ENCODE data around the gene PER1. TPM values are rescaled to one million over a fixed set of nuclear protein-coding genes. Genes with fewer than 3 reads are reported as not detected.

Gene PER1
- total and polyA plus RNA-seq, 9 of the 15 experiments (the other 6 are each of a cell fraction or from before 2014, with no cell fraction given): 0.13 to 26.0 (median 3.4) TPM

DNA sequence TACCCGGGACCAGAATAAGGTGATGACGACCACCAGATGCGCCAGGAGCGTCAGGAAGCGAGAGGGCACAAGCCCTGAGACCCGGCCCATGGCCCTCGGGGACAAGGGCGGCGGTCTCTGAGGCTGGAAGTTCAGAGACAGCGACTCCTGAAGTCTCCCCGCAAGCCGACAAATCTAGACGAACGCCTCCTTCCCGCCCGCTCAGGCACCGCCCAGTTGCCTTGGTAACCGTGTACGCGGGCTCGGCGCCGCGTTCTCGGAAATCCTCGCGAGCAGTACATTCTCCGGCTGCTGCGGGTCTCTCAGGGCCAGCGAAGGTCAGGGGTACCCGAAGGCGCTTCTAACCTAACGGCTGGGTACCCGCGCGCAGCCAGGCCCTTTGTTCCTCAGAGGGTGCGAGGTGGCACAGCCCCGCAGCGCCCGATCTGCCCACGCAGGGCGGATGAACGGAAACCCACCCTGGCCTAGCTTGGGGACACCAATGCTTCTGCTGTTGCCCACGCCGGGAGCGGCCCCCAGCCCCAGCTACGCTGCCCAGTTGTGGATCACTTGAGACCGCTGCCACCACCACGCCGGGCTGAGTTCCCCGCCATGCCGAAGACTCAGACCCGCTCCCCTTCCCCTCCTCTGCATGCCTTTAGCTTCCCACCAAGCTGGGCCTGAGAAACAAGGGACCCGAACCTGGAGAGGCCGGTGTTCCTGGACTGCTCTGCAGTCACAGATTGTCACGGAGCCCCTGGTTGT lies 24.2 kb upstream of the PER1 start, which contains the start of gene TMEM107 (continued):
- TF ChIP-seq ZNF518B (CRISPR knock-in tag; IDR thresholded peaks at IDR 0.05): no peak
- no peak for TF ChIP-seq RBM17 (IDR thresholded peaks at IDR 0.05; ENCODE audit: borderline replicate concordance, low read depth, low read length)
- TF ChIP-seq GABPB1 (CRISPR knock-in tag; IDR thresholded peaks at IDR 0.05): 0 out of 2 replicates have a peak, but pooled peaks have one; percentile 33
- TF ChIP-seq CTCF (IDR thresholded peaks at IDR 0.05 in 2 of 3, conservative IDR thresholded peaks at IDR 0.05 in 1 of 3; ENCODE audit: insufficient read depth in 2 of 3, low read depth in 1 of 3, low read length in 3 of 3): peak in 2 of 3 experiments; percentile 6 to 18; a peak in 1 of 6 replicates
- no peak for TF ChIP-seq ZBTB40 (IDR thresholded peaks at IDR 0.05)
- no peak for TF ChIP-seq ZBTB40 (CRISPR knock-in tag; IDR thresholded peaks at IDR 0.05)
- 0 out of 2 replicates have a peak, but pooled peaks have one; percentile 45 for TF ChIP-seq SUPT5H (IDR thresholded peaks at IDR 0.05)
- TF ChIP-seq, protein P1, sequence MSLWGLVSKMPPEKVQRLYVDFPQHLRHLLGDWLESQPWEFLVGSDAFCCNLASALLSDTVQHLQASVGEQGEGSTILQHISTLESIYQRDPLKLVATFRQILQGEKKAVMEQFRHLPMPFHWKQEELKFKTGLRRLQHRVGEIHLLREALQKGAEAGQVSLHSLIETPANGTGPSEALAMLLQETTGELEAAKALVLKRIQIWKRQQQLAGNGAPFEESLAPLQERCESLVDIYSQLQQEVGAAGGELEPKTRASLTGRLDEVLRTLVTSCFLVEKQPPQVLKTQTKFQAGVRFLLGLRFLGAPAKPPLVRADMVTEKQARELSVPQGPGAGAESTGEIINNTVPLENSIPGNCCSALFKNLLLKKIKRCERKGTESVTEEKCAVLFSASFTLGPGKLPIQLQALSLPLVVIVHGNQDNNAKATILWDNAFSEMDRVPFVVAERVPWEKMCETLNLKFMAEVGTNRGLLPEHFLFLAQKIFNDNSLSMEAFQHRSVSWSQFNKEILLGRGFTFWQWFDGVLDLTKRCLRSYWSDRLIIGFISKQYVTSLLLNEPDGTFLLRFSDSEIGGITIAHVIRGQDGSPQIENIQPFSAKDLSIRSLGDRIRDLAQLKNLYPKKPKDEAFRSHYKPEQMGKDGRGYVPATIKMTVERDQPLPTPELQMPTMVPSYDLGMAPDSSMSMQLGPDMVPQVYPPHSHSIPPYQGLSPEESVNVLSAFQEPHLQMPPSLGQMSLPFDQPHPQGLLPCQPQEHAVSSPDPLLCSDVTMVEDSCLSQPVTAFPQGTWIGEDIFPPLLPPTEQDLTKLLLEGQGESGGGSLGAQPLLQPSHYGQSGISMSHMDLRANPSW (CRISPR knock-in tag; IDR thresholded peaks at IDR 0.05): no peak
- no peak for TF ChIP-seq ZC3H11A (IDR thresholded peaks at IDR 0.05; ENCODE audit: low read depth, low read length)

Data from K562 (cell line).